ENCODE results near the gene SCNN1A.
A peak's percentile ranks its signal among the peaks of the same experiment; 100 is the strongest.

Gene SCNN1A

GRCh38 chr12:6367969-6368892 is 7.1 kb downstream of the SCNN1A start:
- no peak for DNase-seq

DNA sequence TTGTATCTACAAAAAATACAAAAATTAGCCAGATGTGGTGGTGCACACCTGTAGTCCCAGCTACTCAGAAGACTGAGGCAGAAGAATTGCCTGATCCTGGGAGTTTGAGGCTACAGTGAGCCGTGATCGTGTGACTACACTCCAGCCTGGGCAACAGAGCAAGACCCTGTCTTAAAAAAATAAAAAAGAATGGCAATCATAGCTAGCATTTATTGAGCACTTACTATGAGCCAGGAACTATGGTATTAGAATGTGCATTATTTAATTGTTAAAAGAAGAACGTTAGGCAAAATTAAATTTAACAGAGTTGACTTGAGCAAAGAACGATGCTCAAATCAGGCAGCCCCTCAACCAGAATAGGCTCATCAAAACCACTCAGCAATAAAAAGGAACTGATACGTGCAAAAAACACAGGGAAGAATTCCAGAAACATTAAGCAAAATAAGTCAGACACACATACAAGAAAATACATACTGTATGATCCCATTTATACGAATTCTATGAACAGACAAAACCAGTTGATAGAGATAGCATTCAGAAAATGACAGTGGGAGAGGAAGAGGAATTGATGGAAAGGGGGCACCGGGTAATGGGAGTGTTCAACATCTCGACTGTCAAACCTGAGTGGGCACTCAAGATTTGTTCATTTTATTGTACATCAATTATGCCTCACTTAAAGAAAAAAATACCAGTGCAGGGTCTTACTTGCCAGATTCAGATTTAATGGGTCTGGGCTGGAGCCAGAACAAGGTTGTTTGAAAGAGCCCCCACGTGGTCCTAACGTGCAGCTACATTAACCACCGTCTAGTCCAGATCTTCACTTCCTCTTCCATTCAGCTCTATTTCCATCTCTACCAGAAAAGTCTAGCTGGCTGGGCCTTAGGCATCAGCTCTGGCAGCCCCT is 8.0 kb downstream of the SCNN1A start:
- peak in 1 of 2 experiments; percentile 9 for DNase-seq

DNA sequence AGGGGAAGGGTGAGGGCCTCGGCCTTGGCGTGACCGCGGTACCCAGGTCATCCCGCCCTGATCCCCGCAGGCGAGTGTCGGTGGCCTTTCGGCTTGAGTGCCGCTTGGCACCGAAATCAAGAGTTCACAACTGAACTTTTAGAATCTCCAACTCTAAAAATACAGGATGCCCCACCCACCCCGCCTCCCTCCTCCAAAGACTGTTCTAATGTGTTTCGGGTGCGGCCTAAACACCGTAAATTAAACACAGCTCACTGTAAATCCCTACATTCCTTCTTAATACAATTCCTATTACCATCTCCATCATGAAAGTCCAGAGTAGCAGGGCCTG is 11.4 kb downstream of the SCNN1A start:
- DNase-seq = no peak

DNA sequence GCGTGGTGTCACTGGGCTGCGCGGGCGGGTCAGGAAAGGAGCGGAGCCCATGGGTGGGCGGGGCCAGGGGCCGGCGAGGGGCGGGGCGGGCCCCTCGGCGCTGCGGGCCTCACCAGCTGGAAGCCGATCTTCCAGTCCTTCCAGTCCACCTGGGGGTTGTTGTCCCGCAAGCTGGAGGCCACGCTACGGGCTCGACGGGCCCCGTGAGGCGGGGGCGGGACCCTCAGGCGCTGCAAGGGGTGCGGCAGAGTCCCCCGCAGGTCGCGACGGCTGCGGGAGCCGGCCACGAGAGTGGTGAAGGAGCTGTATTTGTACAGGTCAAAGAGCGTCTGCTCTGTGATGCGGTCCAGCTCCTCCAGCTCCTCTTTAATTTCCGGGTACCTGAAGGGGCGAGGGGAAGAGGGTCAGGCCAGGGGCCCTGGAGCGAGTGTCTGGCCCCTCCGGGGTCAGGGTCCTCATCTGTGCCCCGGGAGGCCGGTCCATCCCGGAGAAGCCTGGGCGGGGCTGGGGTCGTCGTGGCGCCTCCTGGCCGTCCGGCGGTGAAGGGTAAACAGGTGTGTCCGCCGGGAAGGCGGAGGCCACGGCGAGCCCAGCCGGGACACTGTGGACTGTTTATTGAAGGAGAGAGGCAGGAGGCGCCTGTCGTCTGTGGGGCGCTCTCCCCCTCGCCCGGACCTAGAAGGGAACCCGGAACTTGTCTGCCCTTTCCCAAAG is 11.9 kb downstream of the SCNN1A start:
- peak in 1 of 2 experiments; percentile 19 for DNase-seq

GRCh38 chr12:6363010-6363329 is 12.4 kb downstream of the SCNN1A start:
- no peak for DNase-seq

DNA sequence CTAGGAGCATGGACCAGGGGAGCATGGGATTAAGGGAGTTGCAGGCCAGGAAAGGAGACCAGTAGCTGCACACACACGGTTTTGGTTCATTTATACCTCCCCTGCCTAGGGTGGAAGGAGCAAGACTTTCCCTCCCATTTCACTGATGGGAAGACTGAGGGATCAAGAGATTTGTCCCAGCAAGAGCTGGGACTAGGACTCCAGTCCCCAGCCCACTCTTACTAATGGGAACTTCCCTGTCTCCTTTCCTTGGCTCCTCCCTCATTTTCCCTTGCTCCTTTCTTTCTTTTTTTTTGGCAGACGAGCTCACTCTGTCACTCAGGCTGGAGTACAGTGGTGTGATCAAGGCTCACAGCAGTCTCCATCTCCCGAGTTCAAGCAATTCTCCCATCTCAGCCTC is 13.0 kb downstream of the SCNN1A start:
- DNase-seq = no peak

DNA sequence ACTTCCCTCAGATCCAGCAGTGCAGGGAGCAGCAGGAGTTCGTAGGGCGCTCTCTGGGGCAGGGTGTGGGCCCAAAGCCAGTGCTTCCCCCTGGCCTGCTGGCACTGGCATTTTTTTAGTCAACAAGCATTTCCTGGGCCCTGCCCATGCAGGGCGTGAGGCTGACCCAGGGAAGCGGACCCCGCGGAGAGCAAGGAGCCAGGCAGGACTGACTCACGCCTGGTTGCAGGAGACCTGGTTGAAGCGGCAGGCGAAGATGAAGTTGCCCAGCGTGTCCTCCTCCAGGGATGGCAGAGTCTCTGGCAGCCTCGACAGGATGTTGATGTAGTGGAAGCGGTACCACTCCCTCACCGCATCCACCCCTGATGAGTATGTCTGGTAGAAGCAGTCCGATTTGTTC is 13.5 kb downstream of the SCNN1A start:
- no peak for DNase-seq

GRCh38 chr12:6360578-6361490 is 14.5 kb downstream of the SCNN1A start:
- no peak for DNase-seq

- no peak for DNase-seq
These were observed 15.2 kb downstream of the SCNN1A start for GRCh38 chr12:6360080-6360571.

- no peak for DNase-seq
These were observed 16.5 kb downstream of the SCNN1A start for GRCh38 chr12:6358881-6359280.

GRCh38 chr12:6356374-6356820 is 19.0 kb downstream of the SCNN1A start:
- DNase-seq = no peak

DNA sequence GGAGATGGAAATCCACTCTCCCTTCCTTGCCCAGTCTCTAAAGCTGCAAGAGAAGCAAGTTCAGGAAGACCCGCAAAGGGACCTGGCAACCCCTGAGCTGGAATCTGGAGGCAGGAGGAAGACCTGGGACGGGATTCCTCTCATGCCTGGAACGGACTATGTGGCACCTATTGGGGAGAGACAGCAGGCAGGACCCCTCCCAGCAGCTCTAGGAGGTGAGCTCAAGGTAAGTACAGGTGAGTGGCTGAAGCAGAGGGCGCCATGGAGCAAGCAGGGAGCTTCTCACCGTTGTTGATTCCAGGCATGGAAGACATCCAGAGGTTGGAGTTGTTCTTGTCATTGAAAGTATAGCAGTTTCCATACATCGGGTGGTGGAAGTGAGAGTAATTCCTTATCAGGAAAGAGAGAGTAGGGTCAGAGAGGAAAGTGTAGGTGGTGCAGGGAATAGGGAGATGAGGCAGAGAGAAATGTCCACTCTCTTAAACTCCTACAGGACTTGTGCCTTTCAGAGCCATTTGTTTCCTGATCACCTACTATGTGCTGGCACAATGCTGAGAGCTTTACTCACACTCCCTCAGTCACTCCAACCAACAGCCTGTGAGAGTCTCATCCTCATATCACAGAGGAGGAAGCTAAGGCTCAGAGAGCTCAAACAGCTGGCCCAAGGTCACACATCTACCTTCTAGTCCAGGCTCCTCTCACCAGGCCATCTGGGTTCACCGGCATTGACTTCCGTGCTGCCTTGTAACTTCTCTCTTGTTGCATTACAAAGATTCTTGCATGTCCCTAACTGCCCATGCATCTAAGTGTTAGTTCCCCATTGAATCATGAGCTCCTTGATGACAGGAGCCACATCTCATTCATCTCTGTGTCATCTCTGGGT is 19.6 kb downstream of the SCNN1A start:
- no peak for DNase-seq

DNA sequence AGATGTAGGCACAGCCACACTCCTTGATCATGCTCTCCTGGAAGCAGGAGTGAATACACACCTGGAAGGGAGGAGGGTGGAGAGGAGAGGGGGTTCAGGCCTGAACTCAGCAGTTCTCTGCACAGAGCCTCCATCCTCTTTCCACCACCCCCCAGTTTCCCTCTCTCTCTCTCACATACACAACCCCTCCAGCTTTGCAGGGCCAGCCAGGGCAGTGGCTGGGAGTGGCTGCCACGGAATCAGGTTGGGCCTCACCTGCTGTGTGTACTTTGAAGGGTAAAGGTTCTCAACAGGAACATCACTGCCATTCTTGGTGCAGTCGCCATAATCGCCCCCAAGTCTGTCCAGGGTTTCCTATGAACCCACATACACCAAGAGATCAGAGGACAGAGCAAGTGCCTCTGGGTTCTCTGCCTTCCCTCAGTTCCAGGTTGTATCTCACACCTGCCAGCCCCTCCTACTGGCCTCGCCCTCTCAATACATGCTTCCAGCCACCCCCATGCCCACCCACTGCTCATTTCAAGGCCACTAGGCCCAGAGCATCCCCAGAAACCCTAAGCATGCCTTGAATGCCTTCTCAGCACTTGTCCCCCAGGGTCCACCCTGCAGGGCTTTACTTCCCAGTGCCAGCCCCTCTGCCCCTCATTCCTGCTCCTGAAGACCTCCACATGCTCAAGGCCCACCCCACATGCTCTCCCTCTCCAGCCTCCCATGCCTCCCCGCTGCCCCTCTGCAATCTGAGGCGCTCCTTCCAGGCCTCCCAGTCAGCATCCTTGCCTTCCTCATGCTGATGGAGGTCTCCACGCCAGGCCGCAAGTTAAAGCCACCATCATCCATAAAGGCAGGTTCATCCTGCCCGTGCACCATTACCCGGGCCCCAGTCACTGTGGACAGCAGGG is 20.6 kb downstream of the SCNN1A start:
- no peak for DNase-seq

GRCh38 chr12:6352193-6353173 is 22.9 kb downstream of the SCNN1A start:
- DNase-seq = peak in 1 of 2 experiments; percentile 35

DNA sequence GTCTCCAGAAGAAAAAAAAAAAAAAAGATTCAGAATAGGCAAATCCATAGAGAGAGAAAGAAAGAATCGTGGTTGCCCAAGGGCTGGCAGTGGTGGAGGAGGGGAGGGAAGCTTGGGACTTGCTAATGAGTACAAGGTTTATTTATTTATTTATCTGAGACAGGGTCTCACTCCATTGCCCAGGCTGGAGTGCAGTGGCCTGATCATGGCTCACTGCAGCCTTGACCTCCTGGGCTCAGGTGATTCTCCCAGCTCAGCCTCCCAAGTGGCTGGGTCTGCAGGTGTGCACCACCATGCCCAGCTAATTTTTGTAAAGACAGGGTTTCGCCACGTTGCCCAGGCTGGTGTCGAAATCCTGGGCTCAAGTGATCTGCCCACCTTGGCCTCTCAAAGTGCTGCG is 23.7 kb downstream of the SCNN1A start:
- no peak for DNase-seq

GRCh38 chr12:6347367-6348338 is 27.7 kb downstream of the SCNN1A start:
- no peak for DNase-seq

DNA sequence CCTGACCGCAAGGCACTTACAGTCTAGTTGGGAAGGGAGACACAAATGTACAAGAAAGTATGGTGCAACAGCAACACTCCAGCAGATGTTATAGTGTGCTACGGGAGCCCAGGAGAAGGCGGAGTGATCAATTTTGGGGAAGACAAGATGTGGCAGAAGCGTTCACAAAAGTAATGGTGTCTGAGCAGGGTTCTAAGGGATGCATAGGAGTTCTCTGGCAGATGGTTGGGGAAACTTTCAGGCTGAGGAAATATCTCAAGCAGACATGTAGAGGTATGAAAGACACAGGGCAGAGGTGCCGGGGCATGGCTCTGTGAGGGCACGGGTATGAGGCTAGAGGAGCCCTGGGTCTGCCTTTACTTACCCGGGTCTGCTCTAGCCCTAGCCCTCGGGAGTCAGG is 28.4 kb downstream of the SCNN1A start:
- no peak for DNase-seq

All from NCI-H524 (cell line).